ENCODE measurements around the gene CITED1.
"Not testable (repeated sequence)": the region's sequence is repeated elsewhere in the genome, so short reads cannot be mapped to it uniquely, and the experiment has no call there.

The CITED1 gene, protein sequence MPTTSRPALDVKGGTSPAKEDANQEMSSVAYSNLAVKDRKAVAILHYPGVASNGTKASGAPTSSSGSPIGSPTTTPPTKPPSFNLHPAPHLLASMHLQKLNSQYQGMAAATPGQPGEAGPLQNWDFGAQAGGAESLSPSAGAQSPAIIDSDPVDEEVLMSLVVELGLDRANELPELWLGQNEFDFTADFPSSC

DNA sequence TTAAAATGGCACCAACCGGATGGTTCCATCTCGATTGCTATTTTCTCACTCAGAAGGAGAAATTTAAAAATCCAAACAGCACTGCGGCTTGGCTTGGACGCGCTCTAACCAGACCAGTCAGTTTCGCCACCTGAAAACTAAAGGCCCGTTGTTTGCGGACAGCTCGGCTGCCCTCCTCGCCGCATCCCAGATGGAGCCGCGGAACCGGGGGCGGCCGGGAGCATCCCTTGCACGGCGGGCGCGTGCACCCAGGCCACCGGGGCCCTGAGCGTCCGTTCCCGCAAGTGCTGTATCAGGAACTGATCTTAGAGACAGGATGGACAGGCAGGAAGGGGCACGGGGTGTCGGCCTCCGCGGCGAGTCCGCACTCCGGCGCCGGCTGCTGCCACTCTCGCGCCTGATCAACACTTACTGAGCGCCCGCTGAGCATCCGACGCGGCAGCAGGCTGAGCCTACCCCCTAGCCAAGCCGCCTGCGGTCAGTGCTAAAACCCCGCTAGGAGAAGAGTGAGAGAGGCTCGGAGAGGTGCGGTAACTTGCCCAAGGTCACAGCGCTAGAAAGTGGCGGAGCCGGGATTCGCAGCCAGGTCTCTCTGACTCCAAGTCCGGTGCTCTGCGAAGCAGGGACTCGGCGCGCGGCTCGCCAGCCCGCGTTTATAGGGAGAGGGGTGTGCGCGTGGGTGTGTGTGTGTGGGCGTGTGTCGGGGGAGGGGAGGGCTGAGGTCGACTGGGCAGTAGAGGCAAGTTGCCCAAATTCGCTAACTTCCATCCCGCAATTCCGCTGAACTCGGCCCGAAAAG lies at the start of gene CITED1:
CITED1 (minus strand) TSS at position 629 of the 799 bp plus-strand sequence. CDS start 3,045 bp downstream, outside the sequence.
- DNase-seq (ENCODE audit: low spot score), result no peak

DNA sequence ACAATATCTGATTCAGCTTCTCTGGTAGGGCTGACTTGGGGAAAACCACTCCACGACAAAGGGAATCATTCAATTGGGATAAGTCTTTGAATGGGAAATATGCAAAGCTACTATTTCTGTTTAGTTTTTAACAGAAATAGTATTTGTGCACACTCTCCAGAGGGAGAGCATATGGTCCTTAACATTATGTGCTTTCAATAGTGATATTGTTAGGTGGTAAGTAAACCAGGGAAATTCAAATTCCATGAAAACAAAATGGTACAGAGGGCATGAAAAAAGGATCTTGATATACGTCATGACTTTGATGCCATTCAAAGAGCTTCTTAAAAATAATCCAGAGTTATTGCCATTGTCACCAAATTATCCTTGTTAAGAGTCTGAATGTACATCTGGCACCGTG lies 47.1 kb upstream of the CITED1 start:
- no peak for DNase-seq (ENCODE audit: low spot score)

DNA sequence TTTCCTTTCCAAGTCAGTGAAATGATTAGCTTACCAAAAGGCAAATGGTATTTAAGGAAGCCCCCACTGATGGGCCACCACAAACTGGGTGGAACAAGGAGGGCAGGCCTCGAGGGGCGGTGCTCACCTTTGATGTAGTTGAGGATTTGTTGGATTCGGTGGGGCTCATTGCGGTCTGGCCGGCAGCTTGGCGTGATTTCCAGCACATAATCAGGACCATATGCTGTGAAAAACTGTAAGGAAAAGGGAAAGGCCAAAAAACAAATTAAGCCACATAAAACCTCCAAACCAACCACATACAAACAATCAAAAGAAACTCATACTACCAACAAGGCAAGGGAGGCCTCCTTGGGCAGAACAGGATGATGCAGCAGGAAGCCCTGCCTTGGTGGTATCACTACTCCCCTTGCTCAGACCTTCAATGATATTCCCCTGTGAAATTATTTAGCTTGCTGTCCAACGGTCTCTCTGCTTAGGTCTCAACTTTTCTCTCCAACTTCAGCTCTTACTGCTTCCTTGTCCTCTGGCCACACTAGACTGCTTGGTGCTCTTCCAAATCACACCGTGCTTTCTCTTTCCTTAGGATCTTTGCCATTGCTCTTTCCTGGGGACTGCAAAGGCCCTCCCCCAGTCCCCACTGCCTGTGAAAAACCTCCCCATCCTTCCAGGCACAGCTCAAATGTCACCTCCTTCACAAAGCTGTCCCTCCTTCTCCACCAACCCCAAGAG lies 46.1 kb upstream of the CITED1 start:
- no peak for DNase-seq (ENCODE audit: low spot score)

DNA sequence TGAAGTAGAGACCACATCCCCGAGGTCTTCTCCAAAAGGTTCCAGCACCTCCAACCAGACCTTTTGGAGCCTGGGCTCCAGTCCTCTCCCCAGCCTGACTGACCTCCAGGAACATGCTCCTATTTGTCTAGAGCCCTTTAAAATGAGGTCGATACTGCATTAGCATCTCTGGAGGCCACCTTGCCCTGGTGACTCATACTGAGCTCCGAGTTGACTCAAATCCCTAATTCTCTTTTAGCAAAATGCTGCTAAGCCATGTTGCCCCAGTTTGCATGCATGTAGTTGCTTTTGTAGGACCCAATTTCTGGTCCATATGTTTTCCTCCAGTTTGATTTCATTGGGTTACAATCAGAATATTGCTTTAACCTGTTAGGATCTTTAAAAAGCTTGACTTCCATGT lies 43.5 kb upstream of the CITED1 start:
- DNase-seq (ENCODE audit: low spot score), result no peak

DNA sequence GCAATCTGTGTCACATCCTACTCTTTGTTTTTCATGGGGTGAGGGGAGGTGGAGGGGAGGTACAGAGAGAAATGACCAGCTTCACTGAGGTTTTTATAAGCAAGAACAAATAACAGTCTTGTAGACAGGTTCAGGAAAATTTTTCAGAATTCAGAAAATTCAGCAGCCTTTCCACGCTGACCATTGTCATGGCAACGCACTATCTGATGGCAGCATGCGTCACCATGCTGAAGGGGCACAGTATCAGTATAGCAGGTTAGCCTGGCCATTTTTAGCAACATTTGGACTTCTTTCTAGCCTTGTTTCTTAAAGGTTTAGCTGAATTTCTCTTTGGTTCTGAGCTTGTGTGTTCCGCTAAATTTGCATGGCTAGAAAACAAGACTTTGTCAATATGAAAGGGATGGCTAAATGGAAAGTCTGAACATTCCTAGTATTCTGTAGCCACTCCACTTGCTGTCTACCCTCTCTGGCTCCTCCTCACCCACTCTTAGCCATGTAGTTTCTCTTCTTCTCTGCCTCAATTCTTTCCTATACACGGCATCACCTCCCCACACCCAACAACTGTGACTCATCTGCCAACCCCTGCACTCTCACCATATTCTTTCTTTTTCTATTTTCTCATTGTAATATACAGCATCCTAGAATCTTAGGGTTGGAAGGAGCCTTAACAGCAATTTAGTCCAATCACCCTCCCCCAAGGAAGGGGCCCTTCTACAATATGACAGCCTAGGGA lies 42.7 kb upstream of the CITED1 start:
- no peak for DNase-seq (ENCODE audit: low spot score)

DNA sequence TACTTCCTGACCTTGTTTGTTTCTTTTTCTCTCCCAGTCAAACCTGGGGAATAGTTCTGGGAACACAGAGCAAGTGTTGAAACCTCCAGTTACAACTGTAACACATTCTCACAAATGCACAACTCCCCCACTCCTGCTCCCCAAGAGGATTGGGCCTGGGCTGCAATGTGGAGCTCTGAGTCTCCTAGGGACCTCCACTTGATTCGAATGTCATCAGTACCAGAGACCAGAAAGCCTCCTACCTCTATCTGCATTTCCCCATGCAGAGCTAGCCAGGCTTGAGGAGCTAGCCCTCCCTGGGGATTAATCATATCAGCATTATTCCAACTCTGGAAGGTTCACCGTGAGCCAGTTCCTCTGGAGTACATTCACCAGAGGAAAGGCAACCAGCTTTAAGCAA lies 41.7 kb upstream of the CITED1 start:
- DNase-seq (ENCODE audit: low spot score), result peak; percentile 6

DNA sequence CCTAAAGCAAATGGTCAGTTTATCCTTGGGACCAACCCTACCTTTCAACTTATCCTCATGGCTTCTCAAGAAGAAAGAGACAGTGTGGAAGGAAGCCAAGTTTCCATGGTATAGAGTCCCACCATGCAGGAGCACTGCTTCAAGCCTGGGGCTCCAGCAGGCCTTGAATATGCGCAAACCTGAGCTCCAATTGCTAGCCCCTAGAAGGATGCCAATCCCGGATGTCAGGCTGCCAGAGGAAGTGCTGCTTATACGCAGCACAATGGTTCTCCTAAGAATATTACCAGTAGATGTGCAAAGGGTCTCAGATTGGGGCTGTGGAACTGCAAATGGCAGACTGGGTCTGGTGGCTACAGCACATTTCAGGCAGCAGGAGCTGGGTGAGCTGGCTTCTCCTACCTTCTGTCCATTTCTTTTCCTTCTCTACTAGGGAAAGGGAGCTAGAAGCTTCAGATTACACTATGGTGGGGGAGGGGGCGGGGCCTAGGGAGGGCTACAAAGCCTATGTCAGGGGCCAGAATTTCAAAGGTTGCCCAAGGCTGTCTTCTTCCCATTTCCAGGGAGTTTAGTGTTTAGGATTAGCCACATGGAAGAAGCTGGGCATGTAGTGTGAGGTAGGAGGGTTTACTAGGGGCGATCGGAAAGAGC lies 40.7 kb upstream of the CITED1 start:
- no peak for DNase-seq (ENCODE audit: low spot score)

DNA sequence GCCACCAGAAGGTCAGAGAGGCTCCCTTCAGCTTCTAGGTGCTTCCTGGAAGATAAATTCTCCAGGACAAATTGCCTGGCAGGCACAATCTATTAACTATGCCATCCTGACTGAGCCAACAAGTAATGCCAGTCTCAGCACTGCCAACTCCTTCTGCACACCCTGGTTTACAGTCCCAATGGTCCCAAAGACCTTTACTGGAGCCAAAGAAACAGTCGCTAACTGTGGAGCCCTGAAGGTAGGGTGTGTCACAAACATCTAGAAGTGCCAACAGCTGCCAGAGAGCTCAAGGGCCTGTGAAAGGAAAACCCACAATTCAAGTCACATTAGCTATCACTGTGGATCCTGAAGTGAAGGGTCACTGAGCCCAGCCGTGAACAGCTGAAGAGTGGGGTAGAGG lies 34.9 kb upstream of the CITED1 start:
- DNase-seq (ENCODE audit: low spot score), result no peak

DNA sequence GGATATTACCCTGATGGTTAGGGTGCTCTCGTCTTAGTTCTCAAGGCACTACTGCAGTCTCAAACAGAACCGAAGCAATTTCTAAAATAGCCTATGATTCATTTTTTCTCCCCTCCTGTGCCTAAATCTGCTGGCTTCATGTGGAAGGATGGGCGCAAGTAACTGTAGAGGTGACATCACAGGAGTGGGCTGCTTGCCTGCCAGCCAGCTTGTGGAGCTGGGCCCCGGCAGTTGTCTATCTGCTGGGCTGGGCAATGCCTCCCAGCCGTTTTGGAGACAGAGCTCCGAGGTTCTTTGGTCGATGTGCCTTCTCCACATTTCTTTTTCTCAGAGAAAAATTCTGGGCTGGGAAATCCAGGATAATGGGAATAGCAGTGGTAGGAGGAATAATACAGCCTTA lies 34.3 kb upstream of the CITED1 start:
- no peak for DNase-seq (ENCODE audit: low spot score)

DNA sequence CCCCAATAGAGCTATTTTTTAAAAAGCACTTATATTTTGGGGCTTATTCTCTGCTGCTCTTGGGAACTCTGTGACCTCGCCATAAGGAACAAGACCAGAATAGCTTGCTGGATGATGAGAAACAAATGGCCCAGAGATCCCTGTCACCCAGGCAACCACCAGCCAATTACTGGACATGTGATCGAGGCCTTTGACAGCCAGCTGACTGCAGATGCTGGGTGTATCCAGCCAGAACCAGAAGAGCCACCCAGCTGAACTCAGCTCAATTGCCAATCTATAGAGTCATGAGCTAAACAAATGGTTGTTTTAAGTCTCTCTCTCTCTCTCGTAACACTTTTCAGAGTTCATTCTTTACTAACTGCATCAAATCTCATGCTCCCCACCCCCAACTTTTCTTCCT lies 24.4 kb upstream of the CITED1 start:
- no peak for DNase-seq (ENCODE audit: low spot score)

DNA sequence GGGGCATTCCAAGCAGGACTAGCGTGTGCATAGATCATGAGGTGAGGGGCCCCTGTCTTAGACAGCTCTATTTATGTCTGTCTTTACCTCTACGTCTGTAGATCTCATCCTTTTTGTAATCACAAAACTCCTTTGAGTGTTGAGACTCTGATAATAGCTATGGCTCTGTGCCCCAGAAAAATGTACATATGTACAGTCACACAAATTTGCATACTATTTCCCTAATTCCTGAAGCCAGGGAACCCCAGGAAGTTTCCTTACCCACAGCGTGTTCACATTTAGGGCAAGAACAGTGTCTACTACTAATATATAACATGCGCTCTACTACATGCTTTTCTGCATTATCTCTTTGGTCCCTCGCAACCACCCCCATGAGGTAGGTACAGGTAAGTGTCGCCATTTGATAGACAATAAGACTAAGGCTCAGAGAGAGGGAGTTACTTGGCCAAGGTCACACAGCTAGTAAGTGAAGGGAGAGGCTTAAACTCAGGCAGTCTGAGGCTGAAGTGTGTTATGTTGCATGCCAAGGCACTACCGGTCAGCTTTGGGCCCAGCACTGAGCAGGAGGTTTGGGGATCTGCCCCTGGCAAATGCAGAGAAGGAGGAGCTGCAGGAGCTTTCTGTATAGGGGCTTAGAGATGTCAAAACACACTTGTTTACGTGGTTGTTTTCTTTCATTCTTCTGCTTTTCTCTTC lies 21.0 kb upstream of the CITED1 start:
- DNase-seq (ENCODE audit: low spot score), result no peak

DNA sequence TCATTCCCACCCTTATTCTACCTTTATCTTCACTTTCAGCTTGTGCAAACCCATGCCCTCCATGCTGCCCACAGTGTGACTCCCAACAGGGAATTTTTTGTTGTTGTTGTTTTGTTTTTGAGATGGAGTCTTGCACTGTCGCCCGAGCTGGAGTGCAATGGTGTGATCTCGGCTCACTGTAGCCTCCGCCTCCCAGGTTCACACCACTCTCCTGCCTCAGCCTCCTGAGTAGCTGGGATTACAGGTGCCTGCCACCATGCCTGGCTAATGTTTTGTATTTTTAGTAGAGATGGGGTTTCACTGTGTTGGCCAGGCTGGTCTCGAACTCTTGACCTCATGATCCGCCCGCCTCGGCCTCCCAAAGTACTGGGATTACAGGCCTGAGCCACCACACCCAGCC lies 13.9 kb upstream of the CITED1 start:
- DNase-seq (ENCODE audit: low spot score), result not testable (repeated sequence)

DNA sequence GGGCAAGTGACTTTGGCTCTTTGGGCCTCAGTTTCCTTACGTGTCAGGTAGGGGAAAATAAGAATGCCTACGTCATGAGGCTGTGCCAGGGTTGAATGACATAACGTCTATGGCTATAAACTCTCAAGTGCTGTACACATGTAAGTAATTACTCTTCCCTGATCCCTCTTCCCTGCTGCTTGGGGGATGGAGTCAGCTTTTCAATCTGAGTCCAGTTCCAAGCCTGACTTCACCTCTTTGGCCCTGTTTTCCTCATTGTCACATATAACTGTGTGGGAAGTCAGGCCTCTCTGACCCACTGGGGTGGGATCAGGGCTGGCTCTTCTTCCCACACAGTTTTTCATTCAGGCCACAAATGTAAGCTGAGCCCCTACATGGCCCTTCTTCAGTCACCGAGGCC lies 11.4 kb upstream of the CITED1 start:
- DNase-seq (ENCODE audit: low spot score), result no peak

DNA sequence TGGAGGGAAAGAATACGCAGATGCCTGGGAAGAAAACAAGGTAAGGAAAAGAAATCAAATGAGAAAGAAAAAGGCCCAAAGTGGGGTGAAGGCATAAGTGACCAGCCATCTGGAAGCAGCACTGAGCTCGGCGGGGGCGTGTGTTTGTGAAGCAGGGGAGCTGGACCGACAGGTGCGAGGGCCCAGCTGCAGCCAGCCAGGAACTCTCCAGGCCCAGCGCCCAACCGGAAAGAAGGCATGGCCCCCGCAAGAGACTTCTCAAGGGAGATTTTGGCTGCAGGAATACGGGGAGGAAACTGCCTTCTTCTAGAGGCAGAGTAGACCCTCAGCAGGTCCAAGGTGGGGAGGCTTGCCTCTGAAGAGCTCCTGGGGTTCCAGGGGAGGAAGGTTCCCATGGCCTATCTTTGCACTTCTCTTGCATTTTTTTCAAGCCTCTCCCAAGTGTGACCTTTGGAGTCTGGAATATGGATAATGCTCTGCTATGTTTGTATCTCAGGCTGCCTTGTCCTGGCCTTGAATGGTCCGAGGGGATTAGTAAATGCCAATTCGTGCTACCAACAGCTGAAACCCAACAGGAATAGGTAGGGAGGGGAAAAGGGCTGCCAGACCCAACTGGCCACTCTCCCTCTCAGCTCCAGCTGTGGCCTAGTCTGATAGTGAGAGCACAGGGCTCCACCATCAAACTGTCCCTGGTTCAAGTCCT lies 10.8 kb upstream of the CITED1 start:
- DNase-seq (ENCODE audit: low spot score), result no peak

DNA sequence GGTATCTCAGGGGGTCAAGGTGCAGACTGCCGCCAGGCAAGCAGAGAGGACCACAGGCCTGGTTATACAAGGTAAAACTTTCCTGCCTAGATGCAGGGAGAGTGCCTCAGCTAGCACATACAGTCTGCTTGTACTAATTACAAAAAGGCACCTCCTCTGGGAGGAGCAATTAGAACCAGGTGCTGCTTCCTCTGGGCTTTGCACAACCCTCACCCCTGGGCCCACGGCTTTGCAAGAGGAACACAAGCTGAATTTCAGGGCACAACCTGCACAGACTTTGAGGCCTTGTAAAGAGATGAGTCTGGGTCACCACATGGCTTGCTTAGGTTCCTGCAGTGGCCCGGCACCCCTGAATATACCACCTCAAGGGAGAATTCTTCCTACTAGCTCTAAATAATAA lies 9.2 kb upstream of the CITED1 start:
- DNase-seq (ENCODE audit: low spot score), result no peak

DNA sequence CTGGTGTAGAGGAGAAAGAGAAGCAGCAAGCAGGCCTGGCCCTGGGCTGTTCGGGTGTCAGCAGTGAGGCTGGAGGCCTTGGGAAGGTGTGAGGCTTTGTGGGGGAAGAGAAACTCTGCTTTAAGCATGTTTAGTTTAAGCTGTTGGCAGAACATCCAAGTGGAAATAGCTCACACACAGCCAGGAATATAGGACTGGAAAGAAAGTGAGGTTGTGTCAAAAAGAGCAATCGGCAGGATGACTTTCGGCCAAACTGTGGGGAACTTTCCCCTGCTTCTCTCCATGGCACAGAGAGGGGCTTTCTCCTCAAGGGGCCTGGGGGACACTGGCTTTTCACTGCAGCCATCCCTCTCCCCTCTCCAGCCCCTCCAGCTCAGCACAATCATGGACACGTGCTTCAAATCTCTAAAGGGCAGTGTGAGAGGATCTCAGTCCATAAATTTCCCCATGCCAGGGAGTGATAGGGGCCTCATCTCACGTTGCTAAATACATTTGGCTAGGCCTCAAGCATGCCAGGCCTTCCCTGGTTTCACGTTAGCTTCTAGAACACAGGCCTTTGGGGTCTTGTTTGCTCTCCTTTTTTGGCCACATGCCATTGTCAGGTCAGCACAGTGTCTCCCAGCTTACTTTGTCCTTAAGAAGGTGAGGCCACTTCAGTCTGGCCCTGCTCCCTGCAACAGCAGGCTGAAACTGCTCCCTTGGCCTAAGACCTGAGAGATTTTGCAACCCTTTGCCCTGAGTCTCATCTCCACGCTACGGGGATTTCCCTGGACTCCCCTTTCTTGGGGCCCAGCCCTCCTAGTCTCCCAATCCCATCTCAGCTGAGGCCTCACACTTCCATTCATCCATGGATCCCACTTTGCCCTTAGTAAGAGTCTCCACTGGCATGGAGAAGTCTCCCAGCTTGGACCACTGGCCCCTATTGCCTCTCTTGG lies 8.3 kb upstream of the CITED1 start:
- DNase-seq (ENCODE audit: low spot score), result no peak

DNA sequence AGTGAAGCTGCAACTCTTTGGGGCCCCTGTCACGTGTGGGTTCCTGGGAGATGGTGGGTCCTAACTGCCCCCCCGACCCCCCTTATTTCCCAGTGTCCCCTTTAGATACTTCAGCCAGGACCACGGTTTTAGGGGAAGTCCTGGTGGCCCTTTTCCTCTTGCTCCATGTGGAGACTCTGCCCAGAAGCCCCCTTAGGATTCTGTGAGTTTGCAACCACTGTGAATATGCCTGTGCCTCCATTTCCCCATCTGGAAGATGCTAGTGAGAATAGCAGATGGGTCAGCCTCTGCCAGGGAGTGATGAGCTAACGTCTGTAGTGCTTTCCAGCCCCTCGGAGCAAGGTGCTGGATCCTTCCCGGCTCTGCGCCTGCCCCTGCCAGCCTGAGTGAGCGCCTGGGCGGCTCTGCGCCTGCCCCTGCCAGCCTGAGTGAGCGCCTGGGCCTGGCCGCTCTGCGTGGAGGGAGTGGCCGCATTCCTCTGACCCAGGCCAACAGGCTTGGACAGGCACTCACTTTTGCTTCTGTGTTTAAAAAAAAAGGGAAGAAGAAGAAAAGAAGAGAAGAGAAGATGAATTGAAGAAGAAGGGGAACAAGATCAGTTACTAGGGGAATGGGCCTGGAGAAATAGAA lies 6.7 kb upstream of the CITED1 start:
- no peak for DNase-seq (ENCODE audit: low spot score)

DNA sequence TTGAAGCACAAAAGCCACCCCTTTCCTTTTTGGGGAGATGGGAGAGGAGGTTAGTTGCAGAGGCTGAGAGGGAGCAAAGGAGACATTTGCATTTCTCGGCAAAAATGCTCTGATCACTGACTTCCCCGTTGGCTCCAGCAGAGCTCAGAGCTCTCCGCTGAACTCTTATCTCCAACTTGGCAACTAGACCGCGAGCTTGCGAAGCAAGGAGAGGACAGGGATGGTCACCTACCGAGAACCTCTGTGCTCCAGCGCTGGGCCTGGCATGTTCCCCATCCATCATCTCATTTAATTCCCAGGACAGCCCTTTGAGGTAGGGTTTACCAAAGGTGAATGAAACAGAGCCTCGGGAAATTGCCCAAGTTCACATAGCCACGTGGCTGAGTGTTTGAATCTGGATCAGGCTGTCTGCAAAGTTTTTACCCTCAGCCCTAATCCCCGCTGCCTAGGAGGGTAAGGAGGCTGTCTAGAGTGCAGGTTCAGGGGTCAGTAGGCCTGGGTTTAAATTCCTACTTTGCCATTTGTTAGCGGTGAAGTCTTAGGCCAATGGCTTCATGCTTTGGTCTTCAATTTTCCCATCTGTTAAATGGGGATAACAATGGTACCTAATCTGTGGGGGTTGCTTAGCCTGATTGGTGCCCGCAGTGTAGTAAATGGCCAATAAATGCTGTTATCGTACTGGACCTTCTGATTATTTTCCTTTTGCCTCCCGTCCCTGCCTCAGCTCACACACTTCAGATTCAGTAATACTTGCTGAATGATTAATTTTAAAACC lies 3.8 kb upstream of the CITED1 start:
- DNase-seq (ENCODE audit: low spot score), result no peak
